UCSD-AML1 (cell line): ENCODE data around the gene HCN3.
A peak's percentile ranks its signal among the peaks of the same experiment; 100 is the strongest.
"Not testable (repeated sequence)": the region's sequence is repeated elsewhere in the genome, so short reads cannot be mapped to it uniquely, and the experiment has no call there.

Source experiments
- DNase-seq: peaks from one replicate; lab custom pipeline; 2025; ENCODE audit not compliant: unreplicated experiment; lab: John Stamatoyannopoulos, UW

Gene HCN3

GRCh38 chr1:155277070-155277901 lies at the start of gene HCN3:
HCN3 (plus strand) TSS chr1:155277463; CDS start chr1:155277591, 128 bp downstream.
- peak; percentile 96 for DNase-seq

- DNase-seq, result no peak
Measured at GRCh38 chr1:155228096-155228427, 49.2 kb upstream of the HCN3 start.

GRCh38 chr1:155231302-155231701 lies 46.0 kb upstream of the HCN3 start:
- DNase-seq, result not testable (repeated sequence)

GRCh38 chr1:155232001-155232978 lies 45.0 kb upstream of the HCN3 start:
- DNase-seq, result not testable (repeated sequence)

- not testable (repeated sequence) for DNase-seq
Measured at GRCh38 chr1:155233502-155233901, 43.8 kb upstream of the HCN3 start.

- not testable (repeated sequence) for DNase-seq
Measured at GRCh38 chr1:155235375-155235774, 41.9 kb upstream of the HCN3 start.

GRCh38 chr1:155236451-155236850 lies 40.8 kb upstream of the HCN3 start:
- no peak for DNase-seq

GRCh38 chr1:155241069-155241679 lies 36.1 kb upstream of the HCN3 start:
- peak; percentile 38 for DNase-seq

- no peak for DNase-seq
Measured at GRCh38 chr1:155241841-155242264, 35.4 kb upstream of the HCN3 start.

GRCh38 chr1:155242805-155243358 lies 34.4 kb upstream of the HCN3 start:
- DNase-seq, result no peak

GRCh38 chr1:155244368-155245162 lies 32.7 kb upstream of the HCN3 start:
- DNase-seq, result peak; percentile 96

GRCh38 chr1:155245163-155245524 lies 32.1 kb upstream of the HCN3 start:
- no peak for DNase-seq

- DNase-seq, result not testable (repeated sequence)
Measured at GRCh38 chr1:155246796-155247195, 30.5 kb upstream of the HCN3 start.

GRCh38 chr1:155247667-155248553 lies 29.4 kb upstream of the HCN3 start:
- no peak for DNase-seq

- DNase-seq, result no peak
Measured at GRCh38 chr1:155250246-155250632, 27.0 kb upstream of the HCN3 start.

- peak; percentile 92 for DNase-seq
Measured at GRCh38 chr1:155250633-155251449, 26.4 kb upstream of the HCN3 start.

GRCh38 chr1:155251566-155251965 lies 25.7 kb upstream of the HCN3 start:
- DNase-seq, result no peak

- no peak for DNase-seq
Measured at GRCh38 chr1:155253208-155253607, 24.1 kb upstream of the HCN3 start.
